ENCODE data around the gene VSIG4.

VSIG4 gene

GRCh38 chrX:66012094-66012534 is 27.8 kb downstream of the VSIG4 start:
- H3K27me3 ChIP-seq: no peaks in the 10 kb centered on the region
- H3K9me3 ChIP-seq: no peaks in the 10 kb centered on the region
- H3K36me3 ChIP-seq: no peaks in the 10 kb centered on the region
- intact Hi-C loops (cut with DNase I; ENCODE audit: low total_unique reads): no loop called here
- no peaks in the 10 kb centered on the region for H3K4me1 ChIP-seq
- no peak for DNase-seq
- no peak overlapping the region for H3K27ac ChIP-seq
- TF ChIP-seq CTCF (IDR thresholded peaks at IDR 0.05): no peak
- H3K4me3 ChIP-seq: no peak overlapping the region

GRCh38 chrX:66009231-66009845 is 30.5 kb downstream of the VSIG4 start:
- TF ChIP-seq CTCF (IDR thresholded peaks at IDR 0.05): no peak
- H3K27me3 ChIP-seq: no peaks in the 10 kb centered on the region
- no peaks in the 10 kb centered on the region for H3K9me3 ChIP-seq
- no peak for DNase-seq
- intact Hi-C loops (cut with DNase I; ENCODE audit: low total_unique reads): no loop called here
- H3K27ac ChIP-seq: no peak overlapping the region
- H3K36me3 ChIP-seq: no peaks in the 10 kb centered on the region
- no peaks in the 10 kb centered on the region for H3K4me1 ChIP-seq
- no peak overlapping the region for H3K4me3 ChIP-seq

GRCh38 chrX:66008328-66008970 is 31.4 kb downstream of the VSIG4 start:
- intact Hi-C loops (cut with DNase I; ENCODE audit: low total_unique reads): no loop called here
- Histone ChIP-seq H3K4me1 (no peaks in the 10 kb centered on the region), H3K27ac (no peak overlapping the region), H3K27me3 (no peaks in the 10 kb centered on the region), H3K9me3 (no peaks in the 10 kb centered on the region), H3K4me3 (no peak overlapping the region), H3K36me3 (no peaks in the 10 kb centered on the region)
- TF ChIP-seq CTCF (IDR thresholded peaks at IDR 0.05): no peak
- DNase-seq: no peak

- Histone ChIP-seq H3K27ac (no peak overlapping the region), H3K36me3 (no peaks in the 10 kb centered on the region), H3K4me1 (no peaks in the 10 kb centered on the region), H3K4me3 (no peak overlapping the region), H3K27me3 (no peaks in the 10 kb centered on the region), H3K9me3 (no peaks in the 10 kb centered on the region)
- intact Hi-C loops (cut with DNase I; ENCODE audit: low total_unique reads): no loop called here
- no peak for DNase-seq
- no peak for TF ChIP-seq CTCF (IDR thresholded peaks at IDR 0.05)
Observed at GRCh38 chrX:66007851-66008250, 32.0 kb downstream of the VSIG4 start.

GRCh38 chrX:66005830-66006449 is 33.9 kb downstream of the VSIG4 start:
- Histone ChIP-seq H3K27ac (no peak overlapping the region), H3K36me3 (no peaks in the 10 kb centered on the region), H3K27me3 (no peaks in the 10 kb centered on the region), H3K4me1 (no peaks in the 10 kb centered on the region), H3K4me3 (no peak overlapping the region), H3K9me3 (no peaks in the 10 kb centered on the region)
- intact Hi-C loops (cut with DNase I; ENCODE audit: low total_unique reads): no loop called here
- DNase-seq: no peak
- no peak for TF ChIP-seq CTCF (IDR thresholded peaks at IDR 0.05)

All from tibial artery (tissue), 4 donors.